ENCODE data around the gene CLIC3.

- TF ChIP-seq, protein P1, sequence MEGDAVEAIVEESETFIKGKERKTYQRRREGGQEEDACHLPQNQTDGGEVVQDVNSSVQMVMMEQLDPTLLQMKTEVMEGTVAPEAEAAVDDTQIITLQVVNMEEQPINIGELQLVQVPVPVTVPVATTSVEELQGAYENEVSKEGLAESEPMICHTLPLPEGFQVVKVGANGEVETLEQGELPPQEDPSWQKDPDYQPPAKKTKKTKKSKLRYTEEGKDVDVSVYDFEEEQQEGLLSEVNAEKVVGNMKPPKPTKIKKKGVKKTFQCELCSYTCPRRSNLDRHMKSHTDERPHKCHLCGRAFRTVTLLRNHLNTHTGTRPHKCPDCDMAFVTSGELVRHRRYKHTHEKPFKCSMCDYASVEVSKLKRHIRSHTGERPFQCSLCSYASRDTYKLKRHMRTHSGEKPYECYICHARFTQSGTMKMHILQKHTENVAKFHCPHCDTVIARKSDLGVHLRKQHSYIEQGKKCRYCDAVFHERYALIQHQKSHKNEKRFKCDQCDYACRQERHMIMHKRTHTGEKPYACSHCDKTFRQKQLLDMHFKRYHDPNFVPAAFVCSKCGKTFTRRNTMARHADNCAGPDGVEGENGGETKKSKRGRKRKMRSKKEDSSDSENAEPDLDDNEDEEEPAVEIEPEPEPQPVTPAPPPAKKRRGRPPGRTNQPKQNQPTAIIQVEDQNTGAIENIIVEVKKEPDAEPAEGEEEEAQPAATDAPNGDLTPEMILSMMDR (conservative IDR thresholded peaks at IDR 0.05; ENCODE audit: low read length) = no peak
- TF ChIP-seq EZH2phosphoT487 (IDR thresholded peaks at IDR 0.05; ENCODE audit: borderline replicate concordance, low read depth, low read length) = no peak
Observed at GRCh38 chr9:136983656-136984314, 12.6 kb downstream of the CLIC3 start.
